Effector CD4-positive, alpha-beta T cell (primary cell): ENCODE data around the gene PDCD7.
"Not testable (repeated sequence)": the region's sequence is repeated elsewhere in the genome, so short reads cannot be mapped to it uniquely, and the experiment has no call there.

Source experiments
- DNase-seq: peaks from one replicate; pipeline ENCODE4 v3.0.0-alpha.2; 2020
- total RNA-seq: gene quantifications from one replicate; lab custom pipeline; 2026; lab: John Stamatoyannopoulos, UW

The PDCD7 gene, protein sequence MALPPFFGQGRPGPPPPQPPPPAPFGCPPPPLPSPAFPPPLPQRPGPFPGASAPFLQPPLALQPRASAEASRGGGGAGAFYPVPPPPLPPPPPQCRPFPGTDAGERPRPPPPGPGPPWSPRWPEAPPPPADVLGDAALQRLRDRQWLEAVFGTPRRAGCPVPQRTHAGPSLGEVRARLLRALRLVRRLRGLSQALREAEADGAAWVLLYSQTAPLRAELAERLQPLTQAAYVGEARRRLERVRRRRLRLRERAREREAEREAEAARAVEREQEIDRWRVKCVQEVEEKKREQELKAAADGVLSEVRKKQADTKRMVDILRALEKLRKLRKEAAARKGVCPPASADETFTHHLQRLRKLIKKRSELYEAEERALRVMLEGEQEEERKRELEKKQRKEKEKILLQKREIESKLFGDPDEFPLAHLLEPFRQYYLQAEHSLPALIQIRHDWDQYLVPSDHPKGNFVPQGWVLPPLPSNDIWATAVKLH
- 40.5 reads per million, percentile 63 among the genes with 10 or more reads in this experiment for total RNA-seq

- DNase-seq = peak; percentile 77
Observed at GRCh38 chr15:65133548-65134200, at the start of gene PDCD7. PDCD7 (minus strand) TSS chr15:65133808; CDS start chr15:65133781, 27 bp downstream.

GRCh38 chr15:65182538-65182937 is 48.9 kb upstream of the PDCD7 start:
- no peak for DNase-seq

DNA sequence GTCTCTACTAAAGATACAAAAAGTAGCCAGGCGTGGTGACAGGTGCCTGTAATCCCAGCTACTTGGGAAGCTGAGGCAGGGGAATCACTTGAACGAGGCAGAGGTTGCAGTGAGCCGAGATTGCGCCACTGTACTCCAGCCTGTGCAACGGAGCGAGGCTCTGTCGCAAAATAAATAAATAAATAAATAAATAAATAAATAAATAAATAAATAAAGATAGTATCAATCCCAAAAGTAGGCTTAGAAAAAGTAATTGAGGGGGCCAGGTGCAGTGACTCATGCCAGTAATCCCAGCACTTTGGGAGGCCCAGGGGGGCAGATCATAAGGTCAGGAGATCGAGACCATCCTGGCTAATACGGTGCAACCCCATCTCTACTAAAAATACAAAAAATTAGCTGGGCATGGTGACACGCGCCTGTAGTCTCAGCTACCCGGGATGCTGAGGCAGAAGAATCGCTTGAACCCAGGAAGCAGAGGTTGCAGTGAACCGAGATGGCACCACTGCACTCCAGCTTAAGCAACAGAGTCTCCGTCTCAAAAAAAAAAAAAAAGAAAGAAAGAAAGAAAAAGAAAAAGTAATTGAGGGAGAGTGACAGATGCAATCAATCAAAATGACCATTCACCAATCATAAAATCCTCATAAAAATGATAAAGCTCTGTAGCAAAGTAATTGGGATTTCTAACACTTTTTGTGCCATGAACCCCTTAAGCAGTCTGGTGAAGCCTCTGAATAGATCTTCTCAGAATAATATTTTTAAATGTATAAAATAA is 48.2 kb upstream of the PDCD7 start:
- not testable (repeated sequence) for DNase-seq

GRCh38 chr15:65180167-65180566 is 46.6 kb upstream of the PDCD7 start:
- no peak for DNase-seq

DNA sequence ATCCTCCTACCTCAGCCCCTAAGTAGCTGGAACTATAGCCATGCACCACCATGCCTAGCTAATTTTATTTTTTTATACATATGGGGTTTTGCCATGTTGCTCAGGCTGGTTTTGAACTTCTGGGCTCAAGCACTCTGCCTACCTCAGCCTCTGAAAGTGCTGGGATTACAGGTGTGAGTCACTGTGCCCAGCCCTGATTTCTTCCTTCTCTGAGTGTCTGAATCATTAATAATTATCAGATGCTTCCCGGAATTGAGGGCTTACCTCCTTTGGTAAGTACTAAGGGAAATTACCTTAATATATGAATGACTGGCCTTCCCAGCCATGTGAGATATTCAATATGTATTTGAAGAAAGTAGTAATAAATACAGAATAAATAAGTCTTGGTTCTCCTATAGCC is 44.3 kb upstream of the PDCD7 start:
- DNase-seq = no peak

DNA sequence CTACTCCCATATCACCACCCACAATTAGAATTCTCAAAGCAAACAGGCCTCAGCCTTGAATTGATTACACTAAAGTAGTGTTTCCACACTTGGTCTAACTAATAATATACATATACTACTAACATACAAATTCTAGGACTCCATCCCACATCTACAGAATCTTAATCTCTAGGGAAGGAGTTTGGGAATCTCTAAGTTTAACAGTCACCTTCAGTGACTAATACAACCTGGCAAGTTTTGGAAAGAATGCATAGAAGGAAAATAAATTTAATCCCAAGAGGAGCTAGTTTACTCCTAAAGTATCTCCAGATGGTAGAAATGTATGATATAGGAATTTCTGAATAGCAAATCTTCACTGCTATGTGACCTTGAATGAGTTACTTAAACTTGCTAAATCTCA is 42.4 kb upstream of the PDCD7 start:
- no peak for DNase-seq

DNA sequence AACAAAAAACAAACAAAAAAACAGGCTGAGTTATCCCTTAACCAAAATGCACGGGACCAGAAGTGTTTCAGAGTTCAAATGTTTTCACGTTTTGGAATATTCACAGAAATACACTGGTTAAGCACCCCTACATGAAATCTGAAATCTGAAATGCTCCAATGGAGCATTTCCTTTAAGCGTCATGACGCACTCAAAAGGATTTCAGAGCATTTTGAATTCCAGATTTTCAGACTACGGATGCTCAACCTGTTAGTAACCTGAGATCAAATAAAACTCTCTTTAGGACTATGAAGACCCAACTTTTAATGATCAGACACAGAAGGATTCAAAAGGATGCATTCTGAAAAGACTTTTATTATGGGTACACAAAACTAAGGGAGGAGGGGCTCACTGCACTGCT is 41.9 kb upstream of the PDCD7 start:
- no peak for DNase-seq

GRCh38 chr15:65174509-65174908 is 40.9 kb upstream of the PDCD7 start:
- DNase-seq = no peak

DNA sequence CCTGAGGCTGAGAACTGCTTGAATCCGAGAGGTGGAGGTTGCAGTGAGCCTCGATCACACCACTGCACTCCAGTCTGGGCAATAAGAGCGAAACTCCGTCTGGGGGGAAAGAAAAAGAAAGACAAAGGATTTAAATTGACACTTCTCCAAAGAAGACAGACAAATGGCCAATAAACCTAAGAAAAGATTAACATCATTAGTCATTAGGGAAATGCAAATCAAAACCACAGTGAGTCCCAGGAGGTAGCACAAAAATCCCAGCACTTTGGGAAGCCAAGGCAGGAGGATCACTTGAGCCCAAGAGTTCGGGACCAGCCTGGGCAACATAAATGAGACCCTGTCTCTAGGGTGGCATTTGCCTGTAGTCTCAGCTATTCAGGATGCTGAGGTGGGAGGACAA is 38.9 kb upstream of the PDCD7 start:
- DNase-seq = no peak

DNA sequence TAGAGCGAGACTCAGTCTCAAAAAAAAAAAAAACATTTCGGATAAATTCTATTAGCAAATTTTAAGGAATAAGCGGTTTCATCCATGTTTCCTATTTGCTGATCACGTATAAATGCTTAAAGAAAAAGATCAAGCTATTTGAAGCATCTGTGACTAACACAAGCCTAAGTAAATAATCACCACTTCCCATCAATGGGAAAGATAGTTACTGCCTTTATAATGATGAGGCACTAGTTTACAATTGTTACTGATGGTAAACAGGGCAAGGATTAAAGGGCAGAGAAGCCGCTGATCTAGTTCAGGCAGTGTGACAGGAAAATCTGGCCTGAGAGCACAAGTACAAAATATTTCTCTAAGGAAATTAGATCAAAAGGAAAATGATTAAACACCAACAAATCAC is 37.8 kb upstream of the PDCD7 start:
- DNase-seq = no peak

DNA sequence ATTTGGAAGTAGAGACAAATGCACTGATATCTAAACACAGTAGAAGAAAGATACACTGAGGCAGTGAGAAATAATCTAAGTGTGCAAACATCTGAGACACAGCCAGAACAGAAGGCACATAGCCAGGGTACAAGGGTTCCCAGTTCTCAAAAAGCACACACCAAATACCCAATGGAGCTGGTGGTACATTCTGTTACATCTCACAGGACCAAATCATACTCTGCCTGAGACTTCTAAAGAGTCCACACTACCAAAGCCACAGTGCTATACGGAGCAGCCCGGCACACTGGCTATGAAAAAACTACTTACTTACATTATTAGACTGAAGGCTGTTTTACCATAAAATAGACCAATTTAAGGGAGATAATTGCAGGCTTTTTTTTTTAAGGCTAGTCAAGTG is 32.3 kb upstream of the PDCD7 start:
- DNase-seq = no peak

DNA sequence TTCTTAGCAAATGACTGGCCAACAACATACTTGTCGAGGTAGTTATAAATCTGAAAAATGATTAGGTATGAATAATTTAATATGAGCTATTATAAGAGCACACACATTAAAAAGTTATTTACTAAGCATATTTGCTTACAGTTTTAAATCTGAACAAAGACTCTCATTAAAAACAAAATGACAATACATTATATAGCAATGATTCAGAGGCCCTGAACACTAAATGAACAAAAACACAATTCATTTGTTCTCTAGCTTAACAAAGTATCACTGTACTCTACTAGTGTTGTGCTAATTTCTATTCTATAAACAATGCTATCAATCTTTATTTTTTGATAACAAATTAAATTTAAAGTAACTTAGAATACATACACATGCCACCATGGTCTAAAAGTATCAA is 30.5 kb upstream of the PDCD7 start:
- DNase-seq = no peak

DNA sequence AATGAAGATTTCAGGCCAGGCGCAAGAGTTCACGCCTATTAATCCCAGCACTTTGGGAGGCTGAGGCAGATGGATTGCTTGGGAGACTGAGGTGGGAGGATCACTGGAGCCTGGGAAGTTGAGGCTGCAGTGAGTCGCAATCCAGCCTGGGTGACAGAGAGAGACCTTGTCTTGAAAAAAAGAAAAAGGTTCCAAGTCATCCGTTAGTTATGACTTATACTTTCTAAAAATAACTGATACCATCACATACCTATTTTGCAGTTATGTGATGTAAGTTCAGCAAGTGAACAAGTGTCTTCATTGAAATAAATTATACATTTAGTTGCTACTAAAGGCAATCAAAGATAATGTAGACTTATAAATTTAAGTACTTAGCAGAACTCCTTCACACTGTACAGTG is 29.4 kb upstream of the PDCD7 start:
- DNase-seq = no peak

DNA sequence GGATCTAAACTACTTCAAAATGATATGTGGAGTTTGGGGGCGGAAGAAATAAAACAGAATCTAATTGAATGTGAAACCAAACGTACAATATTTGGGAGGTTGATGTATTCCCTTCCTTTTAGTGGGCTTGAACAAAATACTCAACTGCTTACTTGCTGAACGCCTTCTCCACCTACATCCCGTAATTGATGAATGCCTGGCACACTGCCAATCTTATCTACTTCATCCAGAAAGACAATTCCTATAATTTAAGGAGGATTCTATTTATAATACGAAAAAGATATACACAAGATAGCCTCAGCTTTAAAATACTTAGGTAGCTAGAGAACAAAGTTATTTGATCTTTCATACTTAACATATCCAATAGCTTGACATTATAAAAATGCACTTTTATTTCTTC is 23.1 kb upstream of the PDCD7 start:
- no peak for DNase-seq

GRCh38 chr15:65154720-65155119 is 21.1 kb upstream of the PDCD7 start:
- DNase-seq = no peak

DNA sequence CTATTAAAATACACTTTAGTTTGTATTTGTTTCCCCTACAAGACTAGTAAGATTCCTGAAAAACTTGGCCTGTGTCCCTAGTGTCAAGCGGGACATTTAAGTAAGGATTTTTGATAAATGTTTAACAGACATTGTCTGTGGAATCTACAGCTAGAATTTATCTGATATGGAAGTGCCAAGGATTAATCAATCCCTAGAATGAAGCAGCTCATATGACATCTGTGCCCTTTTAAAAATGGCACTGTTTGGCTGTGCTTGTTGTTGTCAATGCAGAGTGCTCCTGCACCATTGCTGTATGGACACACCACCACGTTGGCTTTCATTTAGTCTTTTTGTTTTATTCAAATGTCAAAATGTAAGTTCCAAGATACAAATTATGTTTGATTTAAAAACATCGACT is 14.3 kb upstream of the PDCD7 start:
- no peak for DNase-seq

- no peak for DNase-seq
Observed at GRCh38 chr15:65146438-65146837, 12.8 kb upstream of the PDCD7 start.

GRCh38 chr15:65138631-65139030 is 5.0 kb upstream of the PDCD7 start:
- not testable (repeated sequence) for DNase-seq

DNA sequence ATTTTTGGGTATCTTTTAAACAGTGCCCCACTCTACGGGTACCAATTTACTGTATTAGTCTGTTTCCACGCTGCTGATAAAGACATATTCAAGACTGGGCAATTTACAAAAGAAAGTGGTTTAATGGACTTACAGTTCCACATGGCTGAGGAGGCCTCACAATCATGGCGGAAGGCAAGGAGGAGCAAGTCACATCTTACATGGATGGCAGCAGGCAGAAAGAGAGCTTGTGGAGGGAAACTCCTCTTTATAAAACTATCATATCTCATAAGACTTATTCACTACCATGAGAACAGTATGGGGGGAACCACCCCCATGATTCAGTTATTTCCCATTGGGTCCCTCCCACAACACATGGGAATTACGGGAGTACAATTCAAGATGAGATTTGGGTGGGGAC is 4.3 kb upstream of the PDCD7 start:
- DNase-seq = not testable (repeated sequence)

GRCh38 chr15:65137089-65137488 is 3.5 kb upstream of the PDCD7 start:
- not testable (repeated sequence) for DNase-seq

DNA sequence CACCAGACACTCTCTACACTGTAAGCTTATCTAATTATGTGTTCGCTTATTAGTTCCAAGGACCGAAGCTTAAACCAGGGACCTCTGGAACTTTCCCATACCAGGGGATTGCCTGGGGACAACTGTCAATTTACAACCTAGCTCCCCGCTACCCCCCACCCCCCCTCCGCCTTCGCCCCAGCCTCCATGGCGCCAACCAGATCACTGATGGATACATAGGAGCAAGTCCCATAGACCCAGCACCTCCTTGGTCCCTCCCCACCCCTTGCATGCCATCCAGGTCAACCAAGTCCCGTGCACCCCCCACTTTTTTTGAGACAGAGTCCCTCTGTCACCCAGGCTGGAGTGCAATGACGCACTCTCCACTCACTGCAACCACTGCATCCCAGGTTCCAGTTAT is 930 bp upstream of the PDCD7 start:
- DNase-seq = no peak

DNA sequence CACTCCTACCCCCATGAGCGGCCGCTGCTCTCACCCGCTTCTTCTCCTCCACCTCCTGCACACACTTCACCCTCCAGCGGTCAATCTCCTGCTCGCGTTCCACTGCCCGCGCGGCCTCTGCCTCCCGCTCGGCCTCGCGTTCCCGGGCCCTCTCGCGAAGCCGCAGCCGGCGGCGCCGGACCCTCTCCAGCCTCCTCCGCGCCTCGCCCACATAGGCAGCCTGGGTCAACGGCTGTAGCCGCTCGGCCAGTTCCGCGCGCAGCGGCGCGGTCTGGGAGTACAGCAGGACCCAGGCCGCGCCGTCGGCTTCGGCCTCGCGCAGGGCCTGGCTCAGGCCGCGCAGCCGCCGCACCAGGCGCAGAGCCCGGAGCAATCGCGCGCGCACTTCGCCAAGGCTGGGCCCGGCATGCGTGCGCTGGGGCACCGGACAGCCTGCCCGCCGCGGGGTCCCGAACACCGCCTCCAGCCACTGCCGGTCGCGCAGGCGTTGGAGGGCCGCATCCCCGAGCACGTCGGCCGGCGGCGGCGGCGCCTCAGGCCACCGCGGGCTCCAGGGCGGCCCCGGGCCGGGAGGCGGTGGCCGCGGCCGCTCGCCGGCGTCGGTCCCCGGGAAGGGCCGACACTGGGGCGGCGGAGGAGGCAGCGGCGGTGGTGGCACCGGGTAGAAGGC is 595 bp downstream of the PDCD7 start:
- peak; percentile 4 for DNase-seq

DNA sequence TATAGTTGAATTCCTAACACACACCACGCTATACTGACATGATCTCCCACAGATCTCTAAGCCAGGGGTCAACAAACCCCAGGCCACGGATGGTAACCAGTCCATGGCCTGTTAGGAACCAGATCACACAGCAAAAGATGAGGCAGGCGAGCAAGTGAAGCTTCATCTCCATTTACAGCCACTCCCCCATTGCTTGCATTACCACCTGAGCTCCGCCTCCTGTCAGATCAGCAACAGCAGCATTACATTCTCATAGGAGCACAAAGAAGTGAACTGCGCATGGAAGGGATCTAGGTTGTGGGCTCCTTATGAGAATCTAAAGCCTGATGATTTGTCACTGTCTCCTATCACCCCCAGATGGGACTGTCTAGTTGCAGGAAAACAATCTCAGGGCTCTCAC is 2.7 kb downstream of the PDCD7 start:
- DNase-seq = no peak
